HG03354 (cell line): Measurements from ENCODE around the gene ATG2A.

Experiments
- ATAC-seq: cut with Tn5 transposase; IDR thresholded peaks from one replicate; pipeline ENCODE4 v1.9.1; 2021; ENCODE audit warnings: mild to moderate bottlenecking; ENCODE audit not compliant: unreplicated experiment, poor library complexity, severe bottlenecking

ATG2A gene

GRCh38 chr11:64861227-64861975 is 55.6 kb downstream of the ATG2A start:
- ATAC-seq = no peak

- ATAC-seq = peak; percentile 80
Observed at GRCh38 chr11:64859542-64860414, 57.2 kb downstream of the ATG2A start.

GRCh38 chr11:64858467-64859263 is 58.3 kb downstream of the ATG2A start:
- ATAC-seq = peak; percentile 39

- no peak for ATAC-seq
Observed at GRCh38 chr11:64857485-64857884, 59.5 kb downstream of the ATG2A start.

GRCh38 chr11:64856382-64857227 is 60.4 kb downstream of the ATG2A start:
- no peak for ATAC-seq

GRCh38 chr11:64855596-64856304 is 61.3 kb downstream of the ATG2A start:
- no peak for ATAC-seq

GRCh38 chr11:64854534-64855502 is 62.2 kb downstream of the ATG2A start:
- ATAC-seq = no peak

GRCh38 chr11:64854157-64854533 is 62.9 kb downstream of the ATG2A start:
- no peak for ATAC-seq

- ATAC-seq = no peak
Observed at GRCh38 chr11:64853709-64854108, 63.3 kb downstream of the ATG2A start.

GRCh38 chr11:64852804-64853509 is 64.1 kb downstream of the ATG2A start:
- ATAC-seq = no peak

- ATAC-seq = peak; percentile 24
Observed at GRCh38 chr11:64851831-64852351, 65.1 kb downstream of the ATG2A start.

- ATAC-seq = peak; percentile 72
Observed at GRCh38 chr11:64850979-64851567, 65.9 kb downstream of the ATG2A start.

GRCh38 chr11:64849598-64850356 is 67.2 kb downstream of the ATG2A start:
- ATAC-seq = no peak

GRCh38 chr11:64848826-64849597 is 68.0 kb downstream of the ATG2A start:
- ATAC-seq = no peak

GRCh38 chr11:64848214-64848825 is 68.7 kb downstream of the ATG2A start:
- no peak for ATAC-seq
